IMR-90 (cell line): ENCODE measurements around the gene DYRK1A. TPM values are rescaled to one million over a fixed set of nuclear protein-coding genes. Genes with fewer than 3 reads are reported as not detected.

Experiments used
- ATAC-seq: fragments of 200-7000 bp; cut with Tn5 transposase; 2 replicates; pipeline ENCODE4 v1.9.1; 2020; ENCODE audit warnings: low read depth, mild to moderate bottlenecking, moderate library complexity
- BruUV-seq: library from RNA; stranded (reverse); fragments of 400-500 nt; replicated peaks from 2 replicates; lab custom pipeline; 2021; lab: Mats Ljungman, UMichigan
- CTCF ChIA-PET: fragments of 300-600 bp; formaldehyde crosslinking; extraction: SDS; loops from one replicate; lab custom pipeline; 2021; ENCODE audit warnings: antibody characterized with exemption; lab: Yijun Ruan, JAX
- POLR2A ChIA-PET: fragments of 300-600 bp; sonication (Branson Sonifier 250); formaldehyde crosslinking; loops from one replicate; lab custom pipeline; 2022; ENCODE audit warnings: antibody characterized with exemption; ENCODE audit not compliant: unreplicated experiment; lab: Charles Lee
- DNase-seq: peaks from one replicate; pipeline ENCODE4 v3.0.0; 2013
- H2AFZ ChIP-seq: replicated peaks from 2 replicates; pipeline ENCODE3; 2013; ENCODE audit warnings: low read length, mild to moderate bottlenecking; ENCODE audit not compliant: poor library complexity
- H2AK5ac ChIP-seq: 2 replicates; pipeline ENCODE4 v1.6.1; 2013; ENCODE audit warnings: low read depth, low read length, inconsistent platforms
- H2AK9ac ChIP-seq: replicated peaks from 2 replicates; pipeline ENCODE3; 2013; ENCODE audit warnings: mild to moderate bottlenecking, low read depth, low read length, moderate library complexity; ENCODE audit not compliant: poor library complexity
- H2BK120ac ChIP-seq: 2 replicates; pipeline ENCODE4 v1.6.1; 2013; ENCODE audit warnings: low read depth, low read length, inconsistent platforms
- H2BK15ac ChIP-seq: 3 replicates; pipeline ENCODE4 v1.6.1; 2013; ENCODE audit warnings: low read depth, low read length, inconsistent platforms
- H2BK20ac ChIP-seq: 2 replicates; pipeline ENCODE4 v1.6.1; 2013; ENCODE audit warnings: low read depth, mild to moderate bottlenecking, inconsistent platforms, low read length, moderate library complexity
- H2BK5ac ChIP-seq: 2 replicates; pipeline ENCODE4 v1.6.1; 2013; ENCODE audit warnings: mild to moderate bottlenecking, low read depth, low read length, inconsistent platforms; ENCODE audit not compliant: poor library complexity, severe bottlenecking
- H3K14ac ChIP-seq: replicated peaks from 2 replicates; pipeline ENCODE4 v1.6.1; 2013; ENCODE audit warnings: low read depth, low read length, inconsistent platforms
- H3K18ac ChIP-seq: 2 replicates; pipeline ENCODE4 v1.6.1; 2013; ENCODE audit warnings: low read depth, low read length, control low read depth
- H3K23ac ChIP-seq: 2 replicates; pipeline ENCODE4 v1.6.1; 2013; ENCODE audit warnings: low read depth, low read length, inconsistent platforms
- H3K27ac ChIP-seq: 2 replicates; pipeline ENCODE4 v1.5.1; 2013; ENCODE audit warnings: mild to moderate bottlenecking, control low read depth, low read length; ENCODE audit not compliant: insufficient read depth
- H3K27me3 ChIP-seq: 2 replicates; pipeline ENCODE4 v1.6.1; 2013; ENCODE audit warnings: low read length; ENCODE audit not compliant: control insufficient read depth, insufficient read depth
- H3K36me3 ChIP-seq: 2 replicates; pipeline ENCODE4 v1.6.1; 2013; ENCODE audit warnings: low read length, mixed read lengths; ENCODE audit not compliant: control insufficient read depth, insufficient read depth
- H3K4ac ChIP-seq: 2 replicates; pipeline ENCODE4 v1.6.1; 2013; ENCODE audit warnings: low read depth, low read length, inconsistent platforms
- H3K4me1 ChIP-seq: 2 replicates; pipeline ENCODE4 v1.6.1; 2013; ENCODE audit warnings: low read length, mixed read lengths; ENCODE audit not compliant: control insufficient read depth, insufficient read depth
- H3K4me2 ChIP-seq: 2 replicates; pipeline ENCODE4 v1.6.1; 2013; ENCODE audit warnings: low read depth, mild to moderate bottlenecking, control low read depth, low read length, moderate library complexity
- H3K4me3 ChIP-seq: 2 replicates; pipeline ENCODE4 v1.5.1; 2013; ENCODE audit warnings: low read depth, mild to moderate bottlenecking, control low read depth, low read length, moderate library complexity; ENCODE audit not compliant: insufficient read depth
- H3K56ac ChIP-seq: 2 replicates; pipeline ENCODE4 v1.6.1; 2013; ENCODE audit warnings: low read length, inconsistent platforms; ENCODE audit not compliant: insufficient read depth; ENCODE audit errors: extremely low read depth
- H3K79me1 ChIP-seq, 2 experiments: 2 replicates each; pipeline ENCODE4 v1.6.1; 2013; ENCODE audit warnings: low read length in 2 of 2, inconsistent platforms in 1 of 2, low read depth in 1 of 2
- H3K9ac ChIP-seq: 2 replicates; pipeline ENCODE4 v1.6.1; 2013; ENCODE audit warnings: low read depth, low read length, control low read depth
- H3K9me1 ChIP-seq: 2 replicates; pipeline ENCODE4 v1.6.1; 2013; ENCODE audit warnings: low read length, inconsistent platforms; ENCODE audit not compliant: insufficient read depth
- H3K9me3 ChIP-seq: 2 replicates; pipeline ENCODE4 v1.6.1; 2013; ENCODE audit warnings: low read length; ENCODE audit not compliant: control insufficient read depth, insufficient read depth
- H4K20me1 ChIP-seq: 2 replicates; pipeline ENCODE4 v1.6.1; 2013; ENCODE audit warnings: low read length, inconsistent platforms; ENCODE audit not compliant: insufficient read depth
- H4K5ac ChIP-seq: 2 replicates; pipeline ENCODE4 v1.6.1; 2013; ENCODE audit warnings: mild to moderate bottlenecking, low read depth, low read length, control low read depth
- H4K8ac ChIP-seq, 2 experiments: 2 replicates each; pipeline ENCODE4 v1.6.1; 2013; ENCODE audit warnings: low read depth in 2 of 2, low read length in 2 of 2, control low read depth in 1 of 2, inconsistent platforms in 1 of 2
- H4K91ac ChIP-seq: 2 replicates; pipeline ENCODE4 v1.6.1; 2013; ENCODE audit warnings: low read depth, low read length, inconsistent platforms; ENCODE audit not compliant: insufficient read depth
- BHLHE40 ChIP-seq: fragments of 150-350 bp; IDR thresholded peaks from 2 replicates; pipeline ENCODE4 v1.6.1; 2016; ENCODE audit warnings: mild to moderate bottlenecking, low read depth, low read length
- CEBPB ChIP-seq: IDR thresholded peaks from 2 replicates; pipeline ENCODE4 v1.6.1; 2012; ENCODE audit warnings: low read depth, low read length, improper control_type of control experiment
- CHD1 ChIP-seq: IDR thresholded peaks from 2 replicates; pipeline ENCODE4 v1.6.1; 2012; ENCODE audit warnings: low read depth, low read length, improper control_type of control experiment
- FOS ChIP-seq: fragments of 150-350 bp; IDR thresholded peaks from 2 replicates; pipeline ENCODE4 v1.6.1; 2016; ENCODE audit warnings: low read depth, low read length
- MAFK ChIP-seq: IDR thresholded peaks from 2 replicates; pipeline ENCODE4 v1.6.1; 2012; ENCODE audit warnings: low read depth, low read length, improper control_type of control experiment
- MAZ ChIP-seq: IDR thresholded peaks from 2 replicates; pipeline ENCODE4 v1.6.1; 2012; ENCODE audit warnings: low read depth, mild to moderate bottlenecking, low read length, improper control_type of control experiment, moderate library complexity, borderline replicate concordance
- MXI1 ChIP-seq: IDR thresholded peaks from 2 replicates; pipeline ENCODE4 v1.6.1; 2012; ENCODE audit warnings: low read depth, mild to moderate bottlenecking, low read length, moderate library complexity, borderline replicate concordance
- NFE2L2 ChIP-seq: fragments of 150-350 bp; IDR thresholded peaks from 2 replicates; pipeline ENCODE4 v1.6.1; 2016; ENCODE audit warnings: low read depth, mild to moderate bottlenecking, low read length
- POLR2A ChIP-seq: IDR thresholded peaks from 2 replicates; pipeline ENCODE4 v1.6.1; 2012; ENCODE audit warnings: mild to moderate bottlenecking, low read depth, low read length
- RAD21 ChIP-seq: IDR thresholded peaks from 2 replicates; pipeline ENCODE4 v1.6.1; 2012; ENCODE audit warnings: low read length, improper control_type of control experiment
- RCOR1 ChIP-seq: IDR thresholded peaks from 2 replicates; pipeline ENCODE4 v1.6.1; 2012; ENCODE audit warnings: mild to moderate bottlenecking, low read length, improper control_type of control experiment; ENCODE audit not compliant: insufficient replicate concordance
- RFX5 ChIP-seq: IDR thresholded peaks from 2 replicates; pipeline ENCODE4 v1.8.0; 2012; ENCODE audit warnings: low read depth, mild to moderate bottlenecking, low read length, moderate library complexity
- SMC3 ChIP-seq: fragments of 150-350 bp; IDR thresholded peaks from 2 replicates; pipeline ENCODE4 v1.6.1; 2016; ENCODE audit warnings: low read depth, mild to moderate bottlenecking, antibody characterized with exemption, low read length, moderate library complexity
- WGBS, 2 experiments: methylation state at CpG; one replicate each; pipeline versions ENCODE4 v1.1.5 to v1.1.7; 2013; ENCODE audit warnings: missing lambda C conversion rate in 2 of 2; ENCODE audit not compliant: insufficient read length in 1 of 2; ENCODE audit errors: extremely low coverage in 2 of 2; 5-methylcytosine and 5-hydroxymethylcytosine counted together
- dilution Hi-C: fragments of 300-500 bp; cut with HindIII; formaldehyde crosslinking; loops from one replicate; pipeline ENCODE4 v1.14.3; 2018; ENCODE audit warnings: low sequenced_read_pairs; ENCODE audit not compliant: unreplicated experiment
- in situ Hi-C: fragments of 300-500 bp; cut with MboI; formaldehyde crosslinking; loops from 3 replicates; pipeline ENCODE4 v1.14.3; 2019; ENCODE audit warnings: low sequenced_read_pairs, inconsistent platforms, mixed read lengths
- intact Hi-C: fragments of 100-400 bp; cut with micrococcal nuclease; formaldehyde crosslinking; loops from 2 replicates; pipeline ENCODE4 v1.10.0; 2022
- polyA plus RNA-seq, 3 experiments: library from polyadenylated mRNA; depleted of rRNA; stranded (reverse); fragments of >200 nt; gene quantifications; 2 replicates each; pipeline ENCODE4 v1.2.3, GENCODE V29; 2012; ENCODE audit warnings: low replicate concordance in 1 of 3
- total RNA-seq: library from RNA; depleted of rRNA; stranded (reverse); fragments of >200 nt; gene quantifications from 2 replicates; pipeline ENCODE4 v1.2.3, GENCODE V29; 2012
- TF ChIP-seq, protein P1 (sequence below): conservative IDR thresholded peaks from 2 replicates; pipeline ENCODE4 v1.5.1; 2012; ENCODE audit warnings: mild to moderate bottlenecking, low read depth, low read length, improper control_type of control experiment
- TF ChIP-seq, protein P2 (sequence below): fragments of 150-350 bp; IDR thresholded peaks from 2 replicates; pipeline ENCODE4 v1.6.1; 2017; ENCODE audit warnings: mild to moderate bottlenecking, antibody characterized with exemption, low read length, low read depth
- TF ChIP-seq, protein P3 (sequence below): fragments of 150-350 bp; IDR thresholded peaks from 2 replicates; pipeline ENCODE4 v1.6.1; 2016; ENCODE audit warnings: low read depth, mild to moderate bottlenecking, low read length, moderate library complexity, borderline replicate concordance

DYRK1A gene
- total and polyA plus RNA-seq, 2 of the 4 experiments (the other 2 are of a cell fraction): 18.6 to 50.5 TPM

DNA sequence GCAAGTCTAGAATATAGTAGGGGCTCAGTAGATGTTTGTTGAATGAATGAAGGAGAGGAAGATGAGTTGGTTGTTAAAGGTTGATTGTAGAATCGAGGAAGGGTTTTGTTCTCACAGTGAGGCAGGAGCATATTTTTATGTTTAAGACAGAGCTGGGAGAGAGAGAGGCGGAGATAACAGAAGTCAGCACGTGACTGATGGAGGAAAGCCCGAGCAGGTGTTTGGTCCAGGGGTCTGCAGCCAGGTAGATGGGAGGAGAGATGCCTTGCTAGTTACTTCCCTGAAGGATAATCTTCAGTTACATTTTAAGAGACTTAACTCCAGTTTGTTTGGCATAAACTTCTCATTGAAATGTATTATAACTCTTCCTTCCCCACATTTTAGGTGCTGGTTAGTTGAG, 86.8 kb downstream of the DYRK1A start:
- H3K4me1 ChIP-seq: peaks cover 20% of the 10 kb centered on the region

More for the DNA sequence above, 86.8 kb downstream of the DYRK1A start:
- Histone ChIP-seq H3K36me3 (no peaks in the 10 kb centered on the region), H3K27ac (no peak overlapping the region), H3K23ac (peak overlapping the region; percentile 59; the same call in 1 of the 2 replicates), H4K91ac (no peak overlapping the region), H3K18ac (no peak overlapping the region), H3K56ac (no peak overlapping the region), H3K27me3 (no peaks in the 10 kb centered on the region), H2BK20ac (no peak overlapping the region), H3K4me3 (no peak overlapping the region), H4K20me1 (peaks cover 84% of the 10 kb centered on the region), H3K14ac (peak overlapping the region; percentile 66; the same call in 1 of the 2 replicates), H3K9ac (no peak overlapping the region), H2BK15ac (no peak overlapping the region), H3K9me1 (peaks cover 47% of the 10 kb centered on the region), H2BK120ac (no peak overlapping the region), H3K9me3 (no peaks in the 10 kb centered on the region), H4K8ac (no peak overlapping the region), H4K5ac (no peak overlapping the region), H3K79me1 (peaks cover 57 to 89% of the 10 kb centered on the region in 2 experiments), H3K4ac (no peak overlapping the region), H2AK9ac (no peak overlapping the region), H2AK5ac (no peak overlapping the region), H2BK5ac (no peak overlapping the region), H2AFZ (no peak overlapping the region), H3K4me2 (no peak overlapping the region)
- no peak for DNase-seq
- WGBS, 2 experiments: 90 to 100% methylated on average over 1 of the region's 4 CpGs
- TF ChIP-seq RCOR1 (no peak), MAFK (no peak), RFX5 (no peak), MXI1 (no peak), CHD1 (no peak), FOS (no peak), BHLHE40 (no peak), RAD21 (no peak), POLR2A (no peak), NFE2L2 (no peak), SMC3 (no peak), MAZ (no peak), CEBPB (no peak)
- TF ChIP-seq, protein P1, sequence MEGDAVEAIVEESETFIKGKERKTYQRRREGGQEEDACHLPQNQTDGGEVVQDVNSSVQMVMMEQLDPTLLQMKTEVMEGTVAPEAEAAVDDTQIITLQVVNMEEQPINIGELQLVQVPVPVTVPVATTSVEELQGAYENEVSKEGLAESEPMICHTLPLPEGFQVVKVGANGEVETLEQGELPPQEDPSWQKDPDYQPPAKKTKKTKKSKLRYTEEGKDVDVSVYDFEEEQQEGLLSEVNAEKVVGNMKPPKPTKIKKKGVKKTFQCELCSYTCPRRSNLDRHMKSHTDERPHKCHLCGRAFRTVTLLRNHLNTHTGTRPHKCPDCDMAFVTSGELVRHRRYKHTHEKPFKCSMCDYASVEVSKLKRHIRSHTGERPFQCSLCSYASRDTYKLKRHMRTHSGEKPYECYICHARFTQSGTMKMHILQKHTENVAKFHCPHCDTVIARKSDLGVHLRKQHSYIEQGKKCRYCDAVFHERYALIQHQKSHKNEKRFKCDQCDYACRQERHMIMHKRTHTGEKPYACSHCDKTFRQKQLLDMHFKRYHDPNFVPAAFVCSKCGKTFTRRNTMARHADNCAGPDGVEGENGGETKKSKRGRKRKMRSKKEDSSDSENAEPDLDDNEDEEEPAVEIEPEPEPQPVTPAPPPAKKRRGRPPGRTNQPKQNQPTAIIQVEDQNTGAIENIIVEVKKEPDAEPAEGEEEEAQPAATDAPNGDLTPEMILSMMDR: no peak
- TF ChIP-seq, protein P2, sequence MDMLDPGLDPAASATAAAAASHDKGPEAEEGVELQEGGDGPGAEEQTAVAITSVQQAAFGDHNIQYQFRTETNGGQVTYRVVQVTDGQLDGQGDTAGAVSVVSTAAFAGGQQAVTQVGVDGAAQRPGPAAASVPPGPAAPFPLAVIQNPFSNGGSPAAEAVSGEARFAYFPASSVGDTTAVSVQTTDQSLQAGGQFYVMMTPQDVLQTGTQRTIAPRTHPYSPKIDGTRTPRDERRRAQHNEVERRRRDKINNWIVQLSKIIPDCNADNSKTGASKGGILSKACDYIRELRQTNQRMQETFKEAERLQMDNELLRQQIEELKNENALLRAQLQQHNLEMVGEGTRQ: no peak
- TF ChIP-seq, protein P3, sequence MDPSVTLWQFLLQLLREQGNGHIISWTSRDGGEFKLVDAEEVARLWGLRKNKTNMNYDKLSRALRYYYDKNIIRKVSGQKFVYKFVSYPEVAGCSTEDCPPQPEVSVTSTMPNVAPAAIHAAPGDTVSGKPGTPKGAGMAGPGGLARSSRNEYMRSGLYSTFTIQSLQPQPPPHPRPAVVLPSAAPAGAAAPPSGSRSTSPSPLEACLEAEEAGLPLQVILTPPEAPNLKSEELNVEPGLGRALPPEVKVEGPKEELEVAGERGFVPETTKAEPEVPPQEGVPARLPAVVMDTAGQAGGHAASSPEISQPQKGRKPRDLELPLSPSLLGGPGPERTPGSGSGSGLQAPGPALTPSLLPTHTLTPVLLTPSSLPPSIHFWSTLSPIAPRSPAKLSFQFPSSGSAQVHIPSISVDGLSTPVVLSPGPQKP: no peak
- CTCF ChIA-PET: no interaction called here
- no peak for ATAC-seq
- dilution Hi-C loops: no loop called here
- no TSS peak for BruUV-seq
- in situ Hi-C loops: loop anchor here (25.0 kb wide), 1 partner anchor 191 kb away; the partner anchor contains the start of gene VPS26C
- intact Hi-C loops: loop anchor here (5.0 to 10.0 kb wide), 2 partner anchors 36 to 811 kb away; no protein-coding TSS in a partner anchor
- POLR2A ChIA-PET: no interaction called here
